ENCODE measurements around the gene LYPLAL1. TPM values are rescaled to one million over a fixed set of nuclear protein-coding genes. Genes with fewer than 3 reads are reported as not detected.

LYPLAL1 gene
- total RNA-seq, 1 experiment from 2014 or later, result 21.1 TPM

DNA sequence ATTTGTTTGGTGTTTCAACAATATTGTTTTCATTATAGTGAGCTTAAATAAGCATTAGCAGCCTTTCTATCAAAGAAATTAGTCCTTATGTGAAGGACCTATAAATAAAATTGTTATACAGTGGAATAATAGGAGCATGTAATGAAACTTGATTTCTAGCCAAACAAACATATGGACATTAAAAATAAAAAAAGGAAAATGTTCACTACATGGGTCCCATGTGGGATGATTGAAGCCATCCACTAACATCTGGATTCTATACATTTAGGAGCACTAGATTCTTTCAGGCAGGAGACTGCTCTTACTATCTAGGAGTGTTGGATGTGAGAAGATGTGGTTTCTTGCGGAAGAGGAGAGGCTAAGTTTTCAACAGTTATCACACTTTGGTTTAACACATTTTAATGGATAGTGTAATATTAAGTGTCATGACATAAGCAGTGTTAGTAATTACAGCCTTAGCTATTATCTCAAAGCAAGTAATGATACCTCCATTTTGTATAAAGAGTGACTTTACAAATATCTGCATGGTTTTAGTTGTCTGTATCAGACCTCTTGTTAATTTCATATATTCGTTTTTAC is 62.3 kb downstream of the LYPLAL1 start:
- H3K4me1 ChIP-seq (ENCODE audit: insufficient read depth, low read length), result no peaks in the 10 kb centered on the region
- H2BK15ac ChIP-seq (ENCODE audit: low read depth, low read length), result no peak overlapping the region
- no peak for DNase-seq
- Mint-ChIP-seq H3K27me3 (ENCODE audit: low read depth) (no peaks in the 10 kb centered on the region), H3K36me3 (ENCODE audit: insufficient read depth in 1 of 3, low read depth in 3 of 3) (no peaks in the 10 kb centered on the region), H3K9me3 (no peaks in the 10 kb centered on the region), H3K27ac (no peak overlapping the region), H3K4me3 (no peak overlapping the region), H3K4me1 (no peaks in the 10 kb centered on the region)
- H2AK5ac ChIP-seq (ENCODE audit: insufficient read length, low read length), result no peak overlapping the region
- no peak overlapping the region for H2BK12ac ChIP-seq (ENCODE audit: insufficient read length, low read depth, low read length)
- H4K20me1 ChIP-seq (ENCODE audit: control insufficient read depth, insufficient read depth, insufficient read length), result no peaks in the 10 kb centered on the region
- H4K91ac ChIP-seq (ENCODE audit: insufficient read length, low read depth, low read length), result no peak overlapping the region
- WGBS (ENCODE audit: extremely low coverage, insufficient read length, low lambda C conversion rate), result no CpG with 5 or more reads among the region's 2 CpGs
- no peak overlapping the region for H2BK20ac ChIP-seq (ENCODE audit: low read depth, low read length, poor library complexity, severe bottlenecking)
- no peak overlapping the region for H3K27ac ChIP-seq (ENCODE audit: insufficient read length, low read depth, low read length)
- no peak overlapping the region for H4K5ac ChIP-seq (ENCODE audit: insufficient read length, low read depth, low read length)
- no peak overlapping the region for H3T11ph ChIP-seq (ENCODE audit: low read length)
- no peak overlapping the region for H3K4me2 ChIP-seq (ENCODE audit: insufficient read depth, insufficient read length, low read length)
- no peaks in the 10 kb centered on the region for H3K9me3 ChIP-seq (ENCODE audit: control insufficient read depth, low read depth, low read length)
- no peak overlapping the region for H3K9ac ChIP-seq (ENCODE audit: extremely low read depth, insufficient read length, low read length)
- H3K79me2 ChIP-seq (ENCODE audit: insufficient read depth, low read length), result no peaks in the 10 kb centered on the region
- H3K23ac ChIP-seq (ENCODE audit: insufficient read length, low read depth, low read length), result no peak overlapping the region
- H2BK5ac ChIP-seq (ENCODE audit: insufficient read length, low read length), result no peak overlapping the region
- H2AFZ ChIP-seq (ENCODE audit: low read length), result no peak overlapping the region
- no peaks in the 10 kb centered on the region for H3K27me3 ChIP-seq (ENCODE audit: insufficient read depth, low read length)
- no peak overlapping the region for H4K8ac ChIP-seq (replicated peaks; ENCODE audit: insufficient read length, low read depth, low read length)
- no peak overlapping the region for H3K4ac ChIP-seq (ENCODE audit: low read depth, low read length)
- H3K79me1 ChIP-seq (ENCODE audit: insufficient read depth, low read depth, low read length, poor library complexity, severe bottlenecking), result no peaks in the 10 kb centered on the region
- no peaks in the 10 kb centered on the region for H3K23me2 ChIP-seq (ENCODE audit: insufficient read length, low read depth, low read length, poor library complexity, severe bottlenecking)
- no peak overlapping the region for H3K18ac ChIP-seq (ENCODE audit: insufficient read length, low read depth, low read length)
- H3K56ac ChIP-seq (ENCODE audit: insufficient read length, low read depth, low read length), result no peak overlapping the region
- TF ChIP-seq, protein P1, sequence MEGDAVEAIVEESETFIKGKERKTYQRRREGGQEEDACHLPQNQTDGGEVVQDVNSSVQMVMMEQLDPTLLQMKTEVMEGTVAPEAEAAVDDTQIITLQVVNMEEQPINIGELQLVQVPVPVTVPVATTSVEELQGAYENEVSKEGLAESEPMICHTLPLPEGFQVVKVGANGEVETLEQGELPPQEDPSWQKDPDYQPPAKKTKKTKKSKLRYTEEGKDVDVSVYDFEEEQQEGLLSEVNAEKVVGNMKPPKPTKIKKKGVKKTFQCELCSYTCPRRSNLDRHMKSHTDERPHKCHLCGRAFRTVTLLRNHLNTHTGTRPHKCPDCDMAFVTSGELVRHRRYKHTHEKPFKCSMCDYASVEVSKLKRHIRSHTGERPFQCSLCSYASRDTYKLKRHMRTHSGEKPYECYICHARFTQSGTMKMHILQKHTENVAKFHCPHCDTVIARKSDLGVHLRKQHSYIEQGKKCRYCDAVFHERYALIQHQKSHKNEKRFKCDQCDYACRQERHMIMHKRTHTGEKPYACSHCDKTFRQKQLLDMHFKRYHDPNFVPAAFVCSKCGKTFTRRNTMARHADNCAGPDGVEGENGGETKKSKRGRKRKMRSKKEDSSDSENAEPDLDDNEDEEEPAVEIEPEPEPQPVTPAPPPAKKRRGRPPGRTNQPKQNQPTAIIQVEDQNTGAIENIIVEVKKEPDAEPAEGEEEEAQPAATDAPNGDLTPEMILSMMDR (conservative IDR thresholded peaks at IDR 0.05), result no peak
- H2BK120ac ChIP-seq (ENCODE audit: low read depth, low read length, poor library complexity, severe bottlenecking), result no peak overlapping the region
- no peak overlapping the region for H3K14ac ChIP-seq (ENCODE audit: insufficient read depth, low read length)
